A673 (cell line): ENCODE data around the gene VMO1. TPM values are rescaled to one million over a fixed set of nuclear protein-coding genes. Genes with fewer than 3 reads are reported as not detected.

Experiments
- BruUV-seq: library from RNA; stranded (reverse); fragments of 400-500 nt; replicated peaks from 2 replicates; lab custom pipeline; 2021; lab: Mats Ljungman, UMichigan
- CTCF ChIA-PET: fragments of 300-600 bp; sonication (Branson Sonifier 250); formaldehyde crosslinking; loops from one replicate; lab custom pipeline; 2022; ENCODE audit warnings: antibody characterized with exemption; lab: Charles Lee
- POLR2A ChIA-PET: fragments of 300-600 bp; sonication (Branson Sonifier 250); formaldehyde crosslinking; loops from one replicate; lab custom pipeline; 2022; ENCODE audit warnings: antibody characterized with exemption; ENCODE audit not compliant: low non-redundant PET; lab: Charles Lee
- DNase-seq: peaks from one replicate; pipeline ENCODE4 v3.0.0-alpha.2; 2015; ENCODE audit warnings: low spot score
- H3K27ac ChIP-seq: fragments of 200-600 bp; sonication (generic); 2 replicates; pipeline ENCODE4 v1.5.1; 2016; ENCODE audit warnings: mixed run types, low read depth, mild to moderate bottlenecking, mixed read lengths, antibody characterized with exemption, low read length; ENCODE audit not compliant: poor library complexity, severe bottlenecking
- H3K27me3 ChIP-seq: fragments of 200-600 bp; sonication (generic); replicated peaks from 2 replicates; pipeline ENCODE4 v1.6.1; 2017; ENCODE audit warnings: mixed run types, low read depth, mild to moderate bottlenecking, mixed read lengths, antibody characterized with exemption, low read length; ENCODE audit not compliant: insufficient read depth, poor library complexity
- H3K36me3 ChIP-seq: fragments of 200-600 bp; sonication (generic); 2 replicates; pipeline ENCODE4 v1.6.1; 2016; ENCODE audit warnings: mixed run types, mild to moderate bottlenecking, mixed read lengths, antibody characterized with exemption, low read length; ENCODE audit not compliant: insufficient read depth, poor library complexity, severe bottlenecking
- H3K4me1 ChIP-seq: fragments of 200-600 bp; sonication (generic); 2 replicates; pipeline ENCODE4 v1.6.1; 2017; ENCODE audit warnings: mixed run types, mild to moderate bottlenecking, mixed read lengths, antibody characterized with exemption, low read length; ENCODE audit not compliant: insufficient read depth, poor library complexity, severe bottlenecking
- H3K4me3 ChIP-seq: fragments of 200-600 bp; sonication (generic); 2 replicates; pipeline ENCODE4 v1.5.1; 2016; ENCODE audit warnings: low read depth, mixed run types, mild to moderate bottlenecking, mixed read lengths, low read length; ENCODE audit not compliant: poor library complexity, severe bottlenecking
- H3K9me3 ChIP-seq: fragments of 200-600 bp; sonication (generic); 2 replicates; pipeline ENCODE4 v1.6.1; 2016; ENCODE audit warnings: mixed run types, low read depth, mild to moderate bottlenecking, mixed read lengths, antibody characterized with exemption, low read length; ENCODE audit not compliant: poor library complexity, severe bottlenecking
- EZH2 ChIP-seq: fragments of 200-600 bp; sonication (generic); IDR thresholded peaks from 2 replicates; pipeline ENCODE4 v1.6.1; 2017; ENCODE audit warnings: borderline replicate concordance, low read depth, mild to moderate bottlenecking, mixed read lengths, antibody characterized with exemption, low read length; ENCODE audit not compliant: poor library complexity, severe bottlenecking
- intact Hi-C: fragments of 100-400 bp; cut with micrococcal nuclease; formaldehyde crosslinking; loops from one replicate; pipeline ENCODE4 v1.10.0; 2022; ENCODE audit not compliant: unreplicated experiment
- total RNA-seq: library from RNA; stranded (reverse); gene quantifications from 2 replicates; pipeline ENCODE4 v1.2.3, GENCODE V29; 2021
- TF ChIP-seq, protein P1 (sequence below): fragments of 300-800, 200-600 bp; sonication (generic); conservative IDR thresholded peaks from 2 replicates; pipeline ENCODE4 v1.5.1; 2017; ENCODE audit warnings: low read depth, mild to moderate bottlenecking, antibody characterized with exemption, low read length, moderate library complexity, mixed read lengths

VMO1 gene
- total RNA-seq, 1 experiment from 2014 or later, result 28.6 TPM

DNA sequence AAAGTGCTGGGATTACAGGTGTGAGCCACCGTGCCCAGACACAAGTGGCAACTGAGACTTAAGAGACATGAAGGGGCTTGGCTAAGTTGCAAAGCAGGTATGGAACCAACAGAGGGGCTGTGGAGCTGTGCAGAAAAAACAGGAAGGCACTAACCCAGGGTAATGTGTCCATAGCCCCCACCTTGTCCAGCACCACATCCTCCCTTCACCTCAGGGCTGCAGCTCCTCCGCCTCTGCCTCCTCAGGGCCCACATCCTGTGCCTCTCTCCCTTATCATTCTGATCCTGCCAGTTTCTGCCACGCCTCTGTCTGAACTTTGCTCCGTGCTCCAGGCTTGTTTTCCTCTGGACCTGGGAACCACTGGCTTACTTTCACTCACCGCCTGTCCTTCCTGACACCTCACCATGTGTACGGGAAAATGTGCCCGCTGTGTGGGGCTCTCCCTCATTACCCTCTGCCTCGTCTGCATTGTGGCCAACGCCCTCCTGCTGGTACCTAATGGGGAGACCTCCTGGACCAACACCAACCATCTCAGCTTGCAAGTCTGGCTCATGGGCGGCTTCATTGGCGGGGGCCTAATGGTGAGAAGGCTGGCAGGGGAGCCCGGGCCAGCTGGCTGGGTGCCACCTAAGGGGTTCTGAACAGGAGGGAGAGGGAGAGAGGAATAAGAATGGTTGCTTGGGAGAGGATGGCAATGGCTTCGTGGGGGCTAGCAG is 14.5 kb downstream of the VMO1 start, which contains the start of gene TM4SF5:
Gene TM4SF5 (plus strand): TSS at position 368 of the 716 bp plus-strand sequence. CDS start 37 bp downstream, at position 405.
- intact Hi-C loops, result no loop called here
- H3K27ac ChIP-seq, result no peak within 1 kb of the TSS
- no peaks in the 10 kb centered on the region for H3K36me3 ChIP-seq
- DNase-seq, result no peak
- no peak within 1 kb of the TSS for H3K4me3 ChIP-seq
- TF ChIP-seq EZH2, result no peak
- TF ChIP-seq, protein P1, sequence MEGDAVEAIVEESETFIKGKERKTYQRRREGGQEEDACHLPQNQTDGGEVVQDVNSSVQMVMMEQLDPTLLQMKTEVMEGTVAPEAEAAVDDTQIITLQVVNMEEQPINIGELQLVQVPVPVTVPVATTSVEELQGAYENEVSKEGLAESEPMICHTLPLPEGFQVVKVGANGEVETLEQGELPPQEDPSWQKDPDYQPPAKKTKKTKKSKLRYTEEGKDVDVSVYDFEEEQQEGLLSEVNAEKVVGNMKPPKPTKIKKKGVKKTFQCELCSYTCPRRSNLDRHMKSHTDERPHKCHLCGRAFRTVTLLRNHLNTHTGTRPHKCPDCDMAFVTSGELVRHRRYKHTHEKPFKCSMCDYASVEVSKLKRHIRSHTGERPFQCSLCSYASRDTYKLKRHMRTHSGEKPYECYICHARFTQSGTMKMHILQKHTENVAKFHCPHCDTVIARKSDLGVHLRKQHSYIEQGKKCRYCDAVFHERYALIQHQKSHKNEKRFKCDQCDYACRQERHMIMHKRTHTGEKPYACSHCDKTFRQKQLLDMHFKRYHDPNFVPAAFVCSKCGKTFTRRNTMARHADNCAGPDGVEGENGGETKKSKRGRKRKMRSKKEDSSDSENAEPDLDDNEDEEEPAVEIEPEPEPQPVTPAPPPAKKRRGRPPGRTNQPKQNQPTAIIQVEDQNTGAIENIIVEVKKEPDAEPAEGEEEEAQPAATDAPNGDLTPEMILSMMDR, result no peak
- no peaks in the 10 kb centered on the region for H3K27me3 ChIP-seq
- no TSS peak for BruUV-seq
- H3K4me1 ChIP-seq, result no peaks in the 10 kb centered on the region
- H3K9me3 ChIP-seq, result no peaks in the 10 kb centered on the region
- POLR2A ChIA-PET, result no interaction called here
- CTCF ChIA-PET, result no interaction called here

- no peak for DNase-seq
These were observed 16.5 kb downstream of the VMO1 start for GRCh38 chr17:4769628-4770027.

GRCh38 chr17:4768298-4768697 is 17.9 kb downstream of the VMO1 start:
- TF ChIP-seq EZH2, result no peak
- TF ChIP-seq, protein P1, result no peak

More at GRCh38 chr17:4769628-4770027, 16.5 kb downstream of the VMO1 start:
- no peaks in the 10 kb centered on the region for H3K27me3 ChIP-seq
- BruUV-seq, result no TSS peak
- H3K4me3 ChIP-seq, result no peak overlapping the region
- ChIA-PET CTCF (no interaction called here), POLR2A (no interaction called here)
- H3K9me3 ChIP-seq, result no peaks in the 10 kb centered on the region
- no peaks in the 10 kb centered on the region for H3K4me1 ChIP-seq
- intact Hi-C loops, result no loop called here
- TF ChIP-seq EZH2, result no peak
- TF ChIP-seq, protein P1, result no peak
- H3K36me3 ChIP-seq, result no peaks in the 10 kb centered on the region
- H3K27ac ChIP-seq, result no peak overlapping the region

More at GRCh38 chr17:4768298-4768697, 17.9 kb downstream of the VMO1 start:
- Histone ChIP-seq H3K36me3 (no peaks in the 10 kb centered on the region), H3K27me3 (no peaks in the 10 kb centered on the region), H3K4me3 (no peak overlapping the region), H3K27ac (no peak overlapping the region), H3K9me3 (no peaks in the 10 kb centered on the region), H3K4me1 (no peaks in the 10 kb centered on the region)
- POLR2A ChIA-PET, result no interaction called here
- no TSS peak for BruUV-seq
- intact Hi-C loops, result no loop called here
- DNase-seq, result no peak
- CTCF ChIA-PET, result no interaction called here
